Measurements from ENCODE around the gene CDKN1B. TPM values are rescaled to one million over a fixed set of nuclear protein-coding genes. Genes with fewer than 3 reads are reported as not detected.

The CDKN1B gene
- total and polyA plus RNA-seq, 2 experiments from 2014 or later: 7.0 to 46.0 TPM

DNA sequence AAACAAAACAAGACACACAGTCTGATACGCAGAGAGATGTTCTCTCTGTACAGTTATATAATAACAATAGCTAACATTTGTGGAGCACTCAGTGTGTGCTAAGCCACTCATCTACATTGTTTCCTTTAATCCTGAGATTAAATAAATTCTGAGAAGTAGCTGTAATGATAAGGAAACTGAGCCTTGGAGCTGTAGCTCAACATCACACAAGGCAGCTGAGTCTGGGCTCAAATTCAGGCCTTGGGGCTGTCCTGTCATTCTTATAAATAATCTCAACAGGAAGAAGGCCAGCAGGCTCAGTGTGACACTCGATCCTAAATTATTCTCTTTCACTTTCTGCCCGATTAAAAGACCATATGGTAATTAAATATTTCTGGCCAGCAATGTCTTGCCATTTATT, 24.5 kb downstream of the CDKN1B start:
- no peaks in the 10 kb centered on the region for H3K9me3 ChIP-seq (ENCODE audit: low read depth)
- H3K4me1 ChIP-seq (ENCODE audit: insufficient read depth): no peaks in the 10 kb centered on the region
- H3K36me3 ChIP-seq (replicated peaks; ENCODE audit: insufficient read depth, low read depth): no peaks in the 10 kb centered on the region
- no peak overlapping the region for H2AFZ ChIP-seq
- no peak for DNase-seq (ENCODE audit: low spot score)
- no peak overlapping the region for H3K4me2 ChIP-seq
- 58% methylated on average over 3 of the region's 3 CpGs for WGBS (ENCODE audit: low lambda C conversion rate, missing lambda C conversion rate)
- H3K27me3 ChIP-seq: no peaks in the 10 kb centered on the region
- H3K79me2 ChIP-seq: peaks cover 2% of the 10 kb centered on the region
- H3K9me2 ChIP-seq (replicated peaks; ENCODE audit: insufficient read depth): no peaks in the 10 kb centered on the region
- H3K27ac ChIP-seq: no peak overlapping the region
- H4K20me1 ChIP-seq (ENCODE audit: insufficient read depth, poor library complexity, severe bottlenecking): no peaks in the 10 kb centered on the region
- H3K4me3 ChIP-seq: no peak overlapping the region
- no peak for TF ChIP-seq EZH2 (IDR thresholded peaks at IDR 0.05; ENCODE audit: borderline replicate concordance)
- TF ChIP-seq, protein P1, sequence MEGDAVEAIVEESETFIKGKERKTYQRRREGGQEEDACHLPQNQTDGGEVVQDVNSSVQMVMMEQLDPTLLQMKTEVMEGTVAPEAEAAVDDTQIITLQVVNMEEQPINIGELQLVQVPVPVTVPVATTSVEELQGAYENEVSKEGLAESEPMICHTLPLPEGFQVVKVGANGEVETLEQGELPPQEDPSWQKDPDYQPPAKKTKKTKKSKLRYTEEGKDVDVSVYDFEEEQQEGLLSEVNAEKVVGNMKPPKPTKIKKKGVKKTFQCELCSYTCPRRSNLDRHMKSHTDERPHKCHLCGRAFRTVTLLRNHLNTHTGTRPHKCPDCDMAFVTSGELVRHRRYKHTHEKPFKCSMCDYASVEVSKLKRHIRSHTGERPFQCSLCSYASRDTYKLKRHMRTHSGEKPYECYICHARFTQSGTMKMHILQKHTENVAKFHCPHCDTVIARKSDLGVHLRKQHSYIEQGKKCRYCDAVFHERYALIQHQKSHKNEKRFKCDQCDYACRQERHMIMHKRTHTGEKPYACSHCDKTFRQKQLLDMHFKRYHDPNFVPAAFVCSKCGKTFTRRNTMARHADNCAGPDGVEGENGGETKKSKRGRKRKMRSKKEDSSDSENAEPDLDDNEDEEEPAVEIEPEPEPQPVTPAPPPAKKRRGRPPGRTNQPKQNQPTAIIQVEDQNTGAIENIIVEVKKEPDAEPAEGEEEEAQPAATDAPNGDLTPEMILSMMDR (IDR thresholded peaks at IDR 0.05; ENCODE audit: poor library complexity): no peak
- no peak for TF ChIP-seq EZH2phosphoT487 (IDR thresholded peaks at IDR 0.05; ENCODE audit: low read depth, severe bottlenecking, unreplicated experiment)

DNA sequence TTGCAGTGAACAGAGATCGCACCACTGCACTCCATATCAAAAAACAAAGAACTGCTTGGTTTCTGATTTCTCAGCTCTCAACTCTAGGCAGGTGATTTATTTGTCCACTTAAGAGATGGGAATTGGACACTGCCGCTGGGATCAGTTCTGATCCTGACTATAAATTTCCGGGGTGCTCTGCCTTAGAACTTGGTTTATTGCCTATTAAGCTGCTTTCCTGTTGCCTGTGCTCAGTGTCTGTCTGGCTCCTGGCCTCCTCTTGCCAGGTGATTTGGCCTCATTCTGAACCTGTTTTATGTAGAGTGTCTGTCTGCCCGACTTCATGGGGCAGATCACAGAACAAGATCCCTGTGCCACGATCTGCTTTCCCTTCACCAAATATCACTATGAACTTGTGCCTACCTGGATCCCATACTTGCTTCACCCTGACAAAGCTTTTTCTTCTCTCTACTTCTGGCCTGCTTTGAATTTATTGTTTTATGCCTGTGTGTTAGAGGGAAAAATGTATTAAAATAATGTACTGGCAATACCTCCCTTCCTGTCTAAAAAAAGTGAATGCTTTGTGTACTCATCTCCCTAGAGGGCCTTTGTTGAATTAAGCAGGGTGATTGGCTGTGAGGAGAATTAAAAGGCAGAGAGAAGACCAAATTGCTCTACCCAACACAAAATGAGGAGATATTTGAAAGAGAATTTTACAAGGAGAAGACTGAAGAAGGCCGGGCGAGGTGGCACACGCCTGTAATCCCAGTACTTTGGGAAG, 27.6 kb downstream of the CDKN1B start:
- Histone ChIP-seq H3K4me1 (ENCODE audit: insufficient read depth) (no peaks in the 10 kb centered on the region), H3K27ac (no peak overlapping the region), H3K27me3 (no peaks in the 10 kb centered on the region), H4K20me1 (ENCODE audit: insufficient read depth, poor library complexity, severe bottlenecking) (no peaks in the 10 kb centered on the region), H3K36me3 (replicated peaks; ENCODE audit: insufficient read depth, low read depth) (no peaks in the 10 kb centered on the region), H2AFZ (no peak overlapping the region), H3K9me3 (ENCODE audit: low read depth) (no peaks in the 10 kb centered on the region), H3K79me2 (peaks cover 2% of the 10 kb centered on the region), H3K4me2 (no peak overlapping the region), H3K4me3 (no peak overlapping the region), H3K9me2 (replicated peaks; ENCODE audit: insufficient read depth) (no peaks in the 10 kb centered on the region)
- TF ChIP-seq, protein P1 (IDR thresholded peaks at IDR 0.05; ENCODE audit: poor library complexity): no peak
- TF ChIP-seq EZH2phosphoT487 (IDR thresholded peaks at IDR 0.05; ENCODE audit: low read depth, severe bottlenecking, unreplicated experiment) (no peak), EZH2 (IDR thresholded peaks at IDR 0.05; ENCODE audit: borderline replicate concordance) (no peak)
- 72% methylated on average over 8 of the region's 8 CpGs for WGBS (ENCODE audit: low lambda C conversion rate, missing lambda C conversion rate)
- no peak for DNase-seq (ENCODE audit: low spot score)

DNA sequence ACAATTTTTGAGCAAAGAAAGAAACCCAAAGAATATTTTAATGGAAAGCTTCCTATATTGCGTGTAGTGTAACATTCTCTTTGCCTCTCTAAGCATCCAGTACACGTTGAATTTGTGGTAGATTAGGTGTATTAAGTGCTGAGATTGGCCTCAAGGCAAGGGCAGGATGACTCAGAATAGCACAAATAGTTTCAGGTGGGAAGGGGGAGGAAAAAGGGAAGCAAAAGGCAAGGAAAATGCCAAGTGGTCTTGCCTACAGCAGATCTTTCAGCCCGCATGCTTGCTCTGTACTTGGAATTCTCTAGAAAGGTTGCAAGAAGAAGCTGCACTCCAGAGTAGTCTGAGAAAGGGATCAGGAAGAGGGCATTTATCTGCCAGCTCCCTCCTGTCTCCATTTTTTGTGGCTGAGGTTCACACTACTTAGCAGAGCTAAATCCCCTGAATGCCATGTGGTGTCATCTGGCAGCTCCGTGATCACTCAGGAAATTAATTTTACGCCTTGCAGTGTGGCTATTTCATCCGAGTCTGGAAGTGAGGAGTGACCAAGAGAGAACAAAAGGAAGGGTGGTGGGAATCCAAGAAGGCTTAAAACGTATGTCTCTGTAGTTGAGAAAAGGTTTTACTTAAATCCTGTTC, 28.5 kb downstream of the CDKN1B start:
- 62% methylated on average over 7 of the region's 7 CpGs for WGBS (ENCODE audit: low lambda C conversion rate, missing lambda C conversion rate)
- Histone ChIP-seq H3K4me1 (ENCODE audit: insufficient read depth) (no peaks in the 10 kb centered on the region), H3K27ac (no peak overlapping the region), H3K4me2 (no peak overlapping the region), H3K9me2 (replicated peaks; ENCODE audit: insufficient read depth) (no peaks in the 10 kb centered on the region), H3K36me3 (replicated peaks; ENCODE audit: insufficient read depth, low read depth) (no peaks in the 10 kb centered on the region), H3K4me3 (no peak overlapping the region), H4K20me1 (ENCODE audit: insufficient read depth, poor library complexity, severe bottlenecking) (no peaks in the 10 kb centered on the region), H2AFZ (no peak overlapping the region), H3K27me3 (no peaks in the 10 kb centered on the region), H3K9me3 (ENCODE audit: low read depth) (no peaks in the 10 kb centered on the region), H3K79me2 (peaks cover 2% of the 10 kb centered on the region)
- TF ChIP-seq EZH2phosphoT487 (IDR thresholded peaks at IDR 0.05; ENCODE audit: low read depth, severe bottlenecking, unreplicated experiment) (no peak), EZH2 (IDR thresholded peaks at IDR 0.05; ENCODE audit: borderline replicate concordance) (no peak)
- TF ChIP-seq, protein P1 (IDR thresholded peaks at IDR 0.05; ENCODE audit: poor library complexity): no peak
- DNase-seq (ENCODE audit: low spot score): no peak
